ENCODE data around the gene AMH.

The AMH gene

DNA sequence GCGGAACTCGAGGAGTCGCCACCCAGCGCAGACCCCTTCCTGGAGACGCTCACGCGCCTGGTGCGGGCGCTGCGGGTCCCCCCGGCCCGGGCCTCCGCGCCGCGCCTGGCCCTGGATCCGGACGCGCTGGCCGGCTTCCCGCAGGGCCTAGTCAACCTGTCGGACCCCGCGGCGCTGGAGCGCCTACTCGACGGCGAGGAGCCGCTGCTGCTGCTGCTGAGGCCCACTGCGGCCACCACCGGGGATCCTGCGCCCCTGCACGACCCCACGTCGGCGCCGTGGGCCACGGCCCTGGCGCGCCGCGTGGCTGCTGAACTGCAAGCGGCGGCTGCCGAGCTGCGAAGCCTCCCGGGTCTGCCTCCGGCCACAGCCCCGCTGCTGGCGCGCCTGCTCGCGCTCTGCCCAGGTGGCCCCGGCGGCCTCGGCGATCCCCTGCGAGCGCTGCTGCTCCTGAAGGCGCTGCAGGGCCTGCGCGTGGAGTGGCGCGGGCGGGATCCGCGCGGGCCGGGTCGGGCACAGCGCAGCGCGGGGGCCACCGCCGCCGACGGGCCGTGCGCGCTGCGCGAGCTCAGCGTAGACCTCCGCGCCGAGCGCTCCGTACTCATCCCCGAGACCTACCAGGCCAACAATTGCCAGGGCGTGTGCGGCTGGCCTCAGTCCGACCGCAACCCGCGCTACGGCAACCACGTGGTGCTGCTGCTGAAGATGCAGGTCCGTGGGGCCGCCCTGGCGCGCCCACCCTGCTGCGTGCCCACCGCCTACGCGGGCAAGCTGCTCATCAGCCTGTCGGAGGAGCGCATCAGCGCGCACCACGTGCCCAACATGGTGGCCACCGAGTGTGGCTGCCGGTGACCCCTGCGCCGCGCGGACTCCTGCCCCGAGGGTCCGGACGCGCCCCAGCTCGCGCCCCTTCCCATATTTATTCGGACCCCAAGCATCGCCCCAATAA, 2.3 kb downstream of the AMH start:
- Histone ChIP-seq H3K27ac (ENCODE audit: low read length, poor library complexity, severe bottlenecking) (no peak overlapping the region), H3K4ac (ENCODE audit: low read depth in 1 of 2, low read length in 2 of 2) (no peak overlapping the region), H2AK5ac (ENCODE audit: low read length, severe bottlenecking) (no peak overlapping the region), H3K4me2 (ENCODE audit: low read length, poor library complexity, severe bottlenecking) (no peak overlapping the region), H2BK15ac (ENCODE audit: low read depth, poor library complexity, severe bottlenecking) (no peak overlapping the region), H2BK12ac (ENCODE audit: low read length in 2 of 2) (no peak overlapping the region), H2BK5ac (ENCODE audit: low read depth, low read length, poor library complexity, severe bottlenecking) (no peak overlapping the region), H4K91ac (ENCODE audit: low read length) (peak overlapping the region; percentile 16), H3K23ac (ENCODE audit: low read length in 2 of 2) (no peak overlapping the region), H2BK120ac (ENCODE audit: low read depth, low read length) (no peak overlapping the region), H2AFZ (ENCODE audit: low read depth, low read length) (no peak overlapping the region), H3K27me3 (ENCODE audit: control insufficient read depth in 1 of 2, insufficient read depth in 1 of 2, low read length in 2 of 2) (peaks cover 10 to 48% of the 10 kb centered on the region in 2 experiments), H3K18ac (ENCODE audit: low read depth in 1 of 2, low read length in 2 of 2) (no peak overlapping the region), H4K8ac (ENCODE audit: low read length) (no peak overlapping the region), H3K4me3 (ENCODE audit: insufficient read depth in 1 of 2, low read depth in 1 of 2, low read length in 2 of 2) (no peak overlapping the region), H3K9me3 (ENCODE audit: control insufficient read depth, low read length) (no peaks in the 10 kb centered on the region), H3K4me1 (ENCODE audit: control insufficient read depth, insufficient read depth, low read depth, low read length) (peaks cover 26% of the 10 kb centered on the region), H3K14ac (ENCODE audit: low read length in 2 of 2) (no peak overlapping the region), H3K36me3 (ENCODE audit: control insufficient read depth in 1 of 2, insufficient read depth in 2 of 2, low read depth in 1 of 2, low read length in 2 of 2) (peaks cover 21 to 63% of the 10 kb centered on the region in 2 experiments), H3K9ac (ENCODE audit: low read length) (no peak overlapping the region), H3K79me1 (replicated peaks; ENCODE audit: low read length, poor library complexity, severe bottlenecking) (peaks cover 12% of the 10 kb centered on the region)
- no peak for DNase-seq
- 98% methylated on average over 122 of the region's 125 CpGs for WGBS

DNA sequence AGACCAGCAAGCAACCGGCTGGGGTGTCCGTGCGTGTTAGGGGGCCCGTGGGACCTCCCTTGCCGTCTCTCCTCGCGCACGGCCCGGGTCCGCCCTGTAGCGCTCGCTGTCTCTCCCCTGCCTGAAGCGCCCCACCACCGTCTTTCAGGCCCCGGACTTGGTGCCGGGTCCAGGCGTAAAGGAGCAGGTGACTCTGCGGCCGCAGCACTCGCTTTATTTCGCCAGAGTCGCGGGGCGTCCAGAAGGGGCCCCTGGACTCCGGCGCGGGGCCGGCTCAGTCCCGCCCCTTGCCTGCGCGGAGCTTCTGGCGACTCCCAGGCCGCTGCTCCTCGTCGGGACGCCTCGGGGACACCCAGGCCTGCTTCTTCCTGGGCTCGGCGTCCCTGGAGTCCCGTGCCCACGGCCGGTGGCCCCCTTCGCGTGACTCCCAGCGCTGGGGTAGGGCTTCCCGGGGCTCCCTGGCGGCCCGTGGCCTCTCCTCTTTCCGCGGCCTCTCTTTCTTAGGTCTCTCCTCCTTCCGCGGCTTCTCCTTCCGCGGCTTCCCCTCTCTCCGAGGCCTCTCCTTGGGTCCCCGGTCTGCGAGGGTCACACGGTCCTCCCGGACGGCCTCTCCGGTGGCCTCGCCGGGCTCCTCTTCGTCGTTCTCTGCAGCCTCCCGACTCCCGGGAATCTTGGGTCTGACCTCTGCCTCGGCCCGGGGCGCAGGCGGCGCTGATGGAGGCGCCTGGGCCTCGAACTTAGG, 3.1 kb downstream of the AMH start:
- H4K8ac ChIP-seq (ENCODE audit: low read length), result no peak overlapping the region
- peaks cover 10 to 48% of the 10 kb centered on the region in 2 experiments for H3K27me3 ChIP-seq (ENCODE audit: control insufficient read depth in 1 of 2, insufficient read depth in 1 of 2, low read length in 2 of 2)
- H3K9ac ChIP-seq (ENCODE audit: low read length), result no peak overlapping the region
- no peak for DNase-seq
- H3K27ac ChIP-seq (ENCODE audit: low read length, poor library complexity, severe bottlenecking), result no peak overlapping the region
- H3K4me3 ChIP-seq (ENCODE audit: insufficient read depth in 1 of 2, low read depth in 1 of 2, low read length in 2 of 2), result no peak overlapping the region
- no peak overlapping the region for H3K23ac ChIP-seq (ENCODE audit: low read length in 2 of 2)
- H2BK15ac ChIP-seq (ENCODE audit: low read depth, poor library complexity, severe bottlenecking), result no peak overlapping the region
- H3K4me2 ChIP-seq (ENCODE audit: low read length, poor library complexity, severe bottlenecking), result no peak overlapping the region
- peaks cover 14 to 54% of the 10 kb centered on the region in 2 experiments for H3K36me3 ChIP-seq (ENCODE audit: control insufficient read depth in 1 of 2, insufficient read depth in 2 of 2, low read depth in 1 of 2, low read length in 2 of 2)
- H2BK120ac ChIP-seq (ENCODE audit: low read depth, low read length), result no peak overlapping the region
- H3K9me3 ChIP-seq (ENCODE audit: control insufficient read depth, low read length), result no peaks in the 10 kb centered on the region
- H2AFZ ChIP-seq (ENCODE audit: low read depth, low read length), result no peak overlapping the region
- H2AK5ac ChIP-seq (ENCODE audit: low read length, severe bottlenecking), result no peak overlapping the region
- no peak overlapping the region for H4K91ac ChIP-seq (ENCODE audit: low read length)
- H3K79me1 ChIP-seq (replicated peaks; ENCODE audit: low read length, poor library complexity, severe bottlenecking), result peaks cover 12% of the 10 kb centered on the region
- no peak overlapping the region for H2BK12ac ChIP-seq (ENCODE audit: low read length in 2 of 2)
- no peak overlapping the region for H3K14ac ChIP-seq (ENCODE audit: low read length in 2 of 2)
- H2BK5ac ChIP-seq (ENCODE audit: low read depth, low read length, poor library complexity, severe bottlenecking), result no peak overlapping the region
- H3K18ac ChIP-seq (ENCODE audit: low read depth in 1 of 2, low read length in 2 of 2), result no peak overlapping the region
- H3K4me1 ChIP-seq (ENCODE audit: control insufficient read depth, insufficient read depth, low read depth, low read length), result peaks cover 24% of the 10 kb centered on the region
- 93% methylated on average over 70 of the region's 74 CpGs for WGBS
- no peak overlapping the region for H3K4ac ChIP-seq (ENCODE audit: low read depth in 1 of 2, low read length in 2 of 2)

- 50% methylated on average over 18 of the region's 18 CpGs for WGBS
- Histone ChIP-seq H2AFZ (ENCODE audit: low read depth, low read length) (no peak overlapping the region), H2BK12ac (ENCODE audit: low read length in 2 of 2) (no peak overlapping the region), H3K4ac (ENCODE audit: low read depth in 1 of 2, low read length in 2 of 2) (no peak overlapping the region), H3K14ac (ENCODE audit: low read length in 2 of 2) (peak overlapping the region in 1 of 2 experiments; percentile 44), H3K9me3 (ENCODE audit: control insufficient read depth, low read length) (no peaks in the 10 kb centered on the region), H3K79me1 (replicated peaks; ENCODE audit: low read length, poor library complexity, severe bottlenecking) (peaks cover 10% of the 10 kb centered on the region), H3K27ac (ENCODE audit: low read length, poor library complexity, severe bottlenecking) (no peak overlapping the region), H3K23ac (ENCODE audit: low read length in 2 of 2) (no peak overlapping the region), H4K8ac (ENCODE audit: low read length) (no peak overlapping the region), H3K4me3 (ENCODE audit: insufficient read depth in 1 of 2, low read depth in 1 of 2, low read length in 2 of 2) (peak overlapping the region in 1 of 2 experiments; percentile 18), H3K4me1 (ENCODE audit: control insufficient read depth, insufficient read depth, low read depth, low read length) (peaks cover 18% of the 10 kb centered on the region), H2AK5ac (ENCODE audit: low read length, severe bottlenecking) (no peak overlapping the region), H3K27me3 (ENCODE audit: control insufficient read depth in 1 of 2, insufficient read depth in 1 of 2, low read length in 2 of 2) (peaks cover 10 to 48% of the 10 kb centered on the region in 2 experiments), H2BK15ac (ENCODE audit: low read depth, poor library complexity, severe bottlenecking) (no peak overlapping the region), H3K9ac (ENCODE audit: low read length) (no peak overlapping the region), H4K91ac (ENCODE audit: low read length) (no peak overlapping the region), H3K18ac (ENCODE audit: low read depth in 1 of 2, low read length in 2 of 2) (no peak overlapping the region), H3K36me3 (ENCODE audit: control insufficient read depth in 1 of 2, insufficient read depth in 2 of 2, low read depth in 1 of 2, low read length in 2 of 2) (peaks cover 9 to 49% of the 10 kb centered on the region in 2 experiments), H3K4me2 (ENCODE audit: low read length, poor library complexity, severe bottlenecking) (no peak overlapping the region), H2BK5ac (ENCODE audit: low read depth, low read length, poor library complexity, severe bottlenecking) (no peak overlapping the region), H2BK120ac (ENCODE audit: low read depth, low read length) (no peak overlapping the region)
- no peak for DNase-seq
Measured at GRCh38 chr19:2252797-2253105, 3.6 kb downstream of the AMH start.

All from mesenchymal stem cell (in vitro differentiated cells and primary cell).